Transverse colon (tissue), 4 donors: ENCODE data around the gene HMCN1. TPM values are rescaled to one million over a fixed set of nuclear protein-coding genes. Genes with fewer than 3 reads are reported as not detected.
"Not testable (repeated sequence)": the region's sequence is repeated elsewhere in the genome, so short reads cannot be mapped to it uniquely, and the experiment has no call there.

ENCODE experiments used
- DNase-seq: peaks from one replicate; pipeline ENCODE4 v3.0.0-alpha.2; 2019
- H3K27ac ChIP-seq, 4 donors: fragments of 200-600 bp; sonication (generic); 2 replicates each; pipeline ENCODE4 v1.5.1; 2016 to 2018; ENCODE audit warnings: inconsistent platforms in 4 of 4
- H3K27me3 ChIP-seq: fragments of 200-600 bp; sonication (generic); 2 replicates; pipeline ENCODE4 v1.5.1; 2017; ENCODE audit warnings: inconsistent platforms
- H3K36me3 ChIP-seq, 4 donors: fragments of 200-600 bp; sonication (generic); 2 replicates each; pipeline ENCODE4 v1.5.1; 2017 to 2019; ENCODE audit warnings: inconsistent platforms in 4 of 4
- H3K4me1 ChIP-seq, 4 donors: fragments of 200-600 bp; sonication (generic); 2 replicates each; pipeline ENCODE4 v1.5.1; 2017 to 2020; ENCODE audit warnings: inconsistent platforms in 4 of 4
- H3K4me3 ChIP-seq, 4 donors: fragments of 200-600 bp; sonication (generic); 1 replicate in 1 of 4; 2 replicates in 3 of 4; pipeline versions ENCODE4 v1.5.1 to v1.6.1; 2017 to 2019; ENCODE audit warnings: inconsistent platforms in 4 of 4
- H3K9me3 ChIP-seq, 2 donors: fragments of 200-600 bp; sonication (generic); 2 replicates each; pipeline ENCODE4 v1.5.1; 2017 to 2019; ENCODE audit warnings: inconsistent platforms in 2 of 2
- EP300 ChIP-seq: sonication (generic); formaldehyde crosslinking; IDR thresholded peaks from one replicate; pipeline ENCODE4 v1.6.1; 2017; ENCODE audit warnings: antibody characterized with exemption, low read depth
- POLR2A ChIP-seq: fragments of 450-650 bp; IDR thresholded peaks from one replicate; pipeline ENCODE4 v1.6.1; 2016; ENCODE audit warnings: antibody characterized with exemption, mild to moderate bottlenecking, moderate library complexity
- POLR2AphosphoS5 ChIP-seq, 3 donors: sonication (generic); formaldehyde crosslinking; IDR thresholded peaks; one replicate each; pipeline ENCODE4 v1.6.1; 2016; ENCODE audit warnings: antibody characterized with exemption in 3 of 3
- WGBS, 2 donors: methylation state at CpG; one replicate each; pipeline ENCODE4 v1.1.5; 2018; ENCODE audit warnings: low coverage in 1 of 2; 5-methylcytosine and 5-hydroxymethylcytosine counted together
- in situ Hi-C, 4 donors: fragments of 200-750 bp; cut with MboI; loops; one replicate each; pipeline versions ENCODE4 v1.15.0 to v1.15.1; 2017; ENCODE audit warnings: low sequenced_read_pairs in 3 of 4, low pct_ligation_motif_present in 1 of 4, low pct_unique_long_range_greater_than_20kb in 1 of 4
- intact Hi-C: fragments of 100-400 bp; cut with DNase I; formaldehyde crosslinking; loops from one replicate; pipeline ENCODE4 v1.15.1; 2023; ENCODE audit warnings: low total_unique reads
- total RNA-seq, 4 donors: library from RNA; depleted of rRNA; stranded (reverse); fragments of >200 nt; gene quantifications; one replicate each; pipeline ENCODE4 v1.1.0, GENCODE V29; 2016
- TF ChIP-seq, protein P1 (sequence below), 5 experiments: fragments of 200-600 bp in 3 of 5; fragments of 450-650 bp in 2 of 5; sonication (generic) in 3 of 5; IDR thresholded peaks; 1 replicate in 2 of 5; 2 replicates in 3 of 5; pipeline ENCODE4 v1.5.1; 2016 to 2017; ENCODE audit warnings: antibody characterized with exemption in 5 of 5, inconsistent platforms in 3 of 5, mild to moderate bottlenecking in 2 of 5, moderate library complexity in 1 of 5

HMCN1 gene
- total RNA-seq, 4 donors from 2014 or later: 1.1 to 2.7 (median 2.1) TPM

DNA sequence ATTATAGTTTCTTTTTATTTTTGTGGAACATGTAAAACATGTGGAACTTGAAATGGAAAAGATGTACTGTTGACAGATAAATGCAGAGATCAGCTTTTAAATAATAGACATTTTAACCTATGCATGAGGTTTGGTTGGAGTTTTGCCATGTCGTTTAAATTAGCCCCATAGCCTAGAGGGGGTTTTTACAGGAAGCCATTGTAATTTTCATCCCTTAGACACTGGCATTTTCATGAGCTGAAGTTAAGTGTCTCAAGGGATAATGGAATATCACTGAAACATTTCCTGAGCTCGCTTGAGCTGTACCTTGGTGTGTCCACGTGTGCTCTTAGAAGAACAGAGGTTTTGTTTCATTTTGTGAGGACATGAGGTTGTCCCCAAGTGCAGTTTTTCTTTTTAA lies 54.2 kb downstream of the HMCN1 start:
- no peaks in the 10 kb centered on the region for H3K27me3 ChIP-seq
- TF ChIP-seq POLR2AphosphoS5 (IDR thresholded peaks at IDR 0.05): no peak
- TF ChIP-seq, protein P1, sequence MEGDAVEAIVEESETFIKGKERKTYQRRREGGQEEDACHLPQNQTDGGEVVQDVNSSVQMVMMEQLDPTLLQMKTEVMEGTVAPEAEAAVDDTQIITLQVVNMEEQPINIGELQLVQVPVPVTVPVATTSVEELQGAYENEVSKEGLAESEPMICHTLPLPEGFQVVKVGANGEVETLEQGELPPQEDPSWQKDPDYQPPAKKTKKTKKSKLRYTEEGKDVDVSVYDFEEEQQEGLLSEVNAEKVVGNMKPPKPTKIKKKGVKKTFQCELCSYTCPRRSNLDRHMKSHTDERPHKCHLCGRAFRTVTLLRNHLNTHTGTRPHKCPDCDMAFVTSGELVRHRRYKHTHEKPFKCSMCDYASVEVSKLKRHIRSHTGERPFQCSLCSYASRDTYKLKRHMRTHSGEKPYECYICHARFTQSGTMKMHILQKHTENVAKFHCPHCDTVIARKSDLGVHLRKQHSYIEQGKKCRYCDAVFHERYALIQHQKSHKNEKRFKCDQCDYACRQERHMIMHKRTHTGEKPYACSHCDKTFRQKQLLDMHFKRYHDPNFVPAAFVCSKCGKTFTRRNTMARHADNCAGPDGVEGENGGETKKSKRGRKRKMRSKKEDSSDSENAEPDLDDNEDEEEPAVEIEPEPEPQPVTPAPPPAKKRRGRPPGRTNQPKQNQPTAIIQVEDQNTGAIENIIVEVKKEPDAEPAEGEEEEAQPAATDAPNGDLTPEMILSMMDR (IDR thresholded peaks at IDR 0.05): no peak
- no peak for TF ChIP-seq POLR2A
- TF ChIP-seq EP300: no peak
- WGBS, 2 donors: 36 to 64% methylated on average over 3 of the region's 3 CpGs
- in situ Hi-C loops: no loop called here
- peaks cover 0 to 7% (median 0%) of the 10 kb centered on the region in 4 donors for H3K4me1 ChIP-seq
- H3K36me3 ChIP-seq: no peaks in the 10 kb centered on the region
- H3K4me3 ChIP-seq: no peak overlapping the region
- no peak overlapping the region for H3K27ac ChIP-seq
- intact Hi-C loops: no loop called here
- no peaks in the 10 kb centered on the region for H3K9me3 ChIP-seq
- no peak for DNase-seq

GRCh38 chr1:185789501-185790193 lies 55.5 kb downstream of the HMCN1 start:
- no peaks in the 10 kb centered on the region for H3K36me3 ChIP-seq
- H3K4me3 ChIP-seq: no peak overlapping the region
- TF ChIP-seq EP300 (no peak), POLR2AphosphoS5 (IDR thresholded peaks at IDR 0.05) (no peak), POLR2A (no peak)
- TF ChIP-seq, protein P1 (IDR thresholded peaks at IDR 0.05): no peak
- H3K9me3 ChIP-seq: no peaks in the 10 kb centered on the region
- 57 to 73% methylated on average over 2 of the region's 2 CpGs for WGBS, 2 donors
- no peaks in the 10 kb centered on the region for H3K27me3 ChIP-seq
- H3K4me1 ChIP-seq: peaks cover 0 to 7% (median 0%) of the 10 kb centered on the region in 4 donors
- in situ Hi-C loops: no loop called here
- no peak for DNase-seq
- no peak overlapping the region for H3K27ac ChIP-seq
- intact Hi-C loops: no loop called here

DNA sequence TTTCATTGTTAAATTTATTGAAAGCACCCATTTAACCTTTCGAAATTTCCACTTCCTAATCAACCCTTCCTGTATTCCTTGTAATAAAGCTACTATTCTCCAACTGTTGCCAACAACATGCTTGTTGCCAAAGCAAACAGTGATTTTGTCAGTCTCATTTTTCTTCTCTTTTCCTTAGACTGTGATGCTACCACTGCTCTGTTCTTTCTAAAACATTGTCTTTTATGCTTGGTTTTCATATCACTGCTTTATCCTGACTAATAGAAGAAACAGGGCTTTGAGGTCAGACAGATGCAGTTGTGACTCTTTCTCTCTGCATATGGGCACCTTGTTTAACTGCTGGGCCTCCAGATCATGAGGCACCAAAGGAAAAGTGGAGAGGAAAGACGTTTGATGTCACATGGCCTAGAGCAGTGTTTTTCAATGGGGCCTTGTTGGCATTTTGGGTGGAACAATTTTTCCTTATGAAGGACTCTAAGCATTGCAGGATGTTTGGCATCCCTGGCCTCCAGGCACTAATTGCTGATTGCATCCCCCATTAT lies 56.1 kb downstream of the HMCN1 start:
- 25 to 26% methylated on average over 2 of the region's 2 CpGs for WGBS, 2 donors
- Histone ChIP-seq H3K4me1 (peaks cover 0 to 7% (median 0%) of the 10 kb centered on the region in 4 donors), H3K27ac (no peak overlapping the region)

DNA sequence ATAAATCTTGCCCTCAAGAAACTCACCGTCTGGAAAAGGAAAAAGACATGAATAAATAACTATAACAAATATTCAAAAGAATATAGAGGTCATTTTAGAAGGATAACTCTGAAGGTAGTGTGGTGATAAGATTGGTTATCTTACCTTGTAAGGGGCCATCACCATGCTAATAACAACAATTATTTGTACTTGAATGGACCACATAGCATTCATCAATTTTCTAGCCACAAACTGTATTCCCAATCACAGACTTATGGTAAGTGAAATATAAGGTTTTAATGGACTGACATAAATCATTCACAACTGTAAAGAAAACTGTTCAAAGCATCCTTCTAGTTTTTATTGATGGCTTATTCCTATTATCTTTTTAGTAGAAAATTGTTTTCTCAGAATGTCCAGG lies 57.8 kb downstream of the HMCN1 start:
- no peak overlapping the region for H3K4me3 ChIP-seq
- intact Hi-C loops: no loop called here
- H3K27me3 ChIP-seq: no peaks in the 10 kb centered on the region
- H3K27ac ChIP-seq: no peak overlapping the region
- H3K4me1 ChIP-seq: peaks cover 0 to 7% (median 0%) of the 10 kb centered on the region in 4 donors
- WGBS, 2 donors: 80 to 83% methylated on average over 1 of the region's 1 CpG
- H3K36me3 ChIP-seq: no peaks in the 10 kb centered on the region
- no peak for TF ChIP-seq POLR2A
- TF ChIP-seq POLR2AphosphoS5 (IDR thresholded peaks at IDR 0.05): no peak
- TF ChIP-seq EP300: no peak
- in situ Hi-C loops: no loop called here
- no peak for DNase-seq
- no peaks in the 10 kb centered on the region for H3K9me3 ChIP-seq

More for the DNA sequence above, 56.1 kb downstream of the HMCN1 start:
- TF ChIP-seq POLR2AphosphoS5 (IDR thresholded peaks at IDR 0.05) (no peak), EP300 (no peak), POLR2A (no peak)
- TF ChIP-seq, protein P1 (IDR thresholded peaks at IDR 0.05): no peak
- Histone ChIP-seq H3K9me3 (no peaks in the 10 kb centered on the region), H3K36me3 (no peaks in the 10 kb centered on the region), H3K27me3 (no peaks in the 10 kb centered on the region), H3K4me3 (no peak overlapping the region)
- intact Hi-C loops: no loop called here
- in situ Hi-C loops: no loop called here
- DNase-seq: no peak

GRCh38 chr1:185794495-185794894 lies 60.3 kb downstream of the HMCN1 start:
- DNase-seq, H3K4me1 ChIP-seq, in situ Hi-C loops, H3K27ac ChIP-seq, H3K9me3 ChIP-seq, intact Hi-C loops, H3K27me3 ChIP-seq, H3K4me3 ChIP-seq, H3K36me3 ChIP-seq: not testable (repeated sequence)
- 70 to 77% methylated on average over 1 to 2 of the region's 2 CpGs for WGBS, 2 donors
